Medulla oblongata (tissue), 1 donor: ENCODE results near the gene FAM180A.
"Not testable (repeated sequence)": the region's sequence is repeated elsewhere in the genome, so short reads cannot be mapped to it uniquely, and the experiment has no call there.

ENCODE experiments used
- DNase-seq: peaks from one replicate; pipeline ENCODE4 v3.0.0-alpha.2; 2015; ENCODE audit errors: extremely low spot score

Gene FAM180A

DNA sequence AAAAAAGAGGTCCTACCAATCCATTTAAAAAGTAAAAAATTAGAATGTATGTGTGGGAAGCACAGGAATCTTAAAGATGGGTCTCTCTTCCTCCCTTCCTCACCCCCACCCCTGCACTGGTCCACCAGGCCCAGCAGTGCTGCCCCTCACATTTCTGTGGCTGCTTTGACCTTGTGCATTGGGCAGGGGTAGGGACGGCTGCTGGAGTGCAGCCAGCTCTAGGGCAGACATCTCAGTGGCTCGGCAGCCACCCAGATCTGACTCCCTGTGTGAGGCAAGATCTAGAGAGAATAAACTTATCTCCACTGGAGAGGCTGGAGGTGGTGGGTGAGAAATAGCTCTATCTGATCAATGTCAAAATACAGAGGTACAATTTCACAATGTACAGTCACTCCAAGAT is 6.7 kb downstream of the FAM180A start:
- no peak for DNase-seq

DNA sequence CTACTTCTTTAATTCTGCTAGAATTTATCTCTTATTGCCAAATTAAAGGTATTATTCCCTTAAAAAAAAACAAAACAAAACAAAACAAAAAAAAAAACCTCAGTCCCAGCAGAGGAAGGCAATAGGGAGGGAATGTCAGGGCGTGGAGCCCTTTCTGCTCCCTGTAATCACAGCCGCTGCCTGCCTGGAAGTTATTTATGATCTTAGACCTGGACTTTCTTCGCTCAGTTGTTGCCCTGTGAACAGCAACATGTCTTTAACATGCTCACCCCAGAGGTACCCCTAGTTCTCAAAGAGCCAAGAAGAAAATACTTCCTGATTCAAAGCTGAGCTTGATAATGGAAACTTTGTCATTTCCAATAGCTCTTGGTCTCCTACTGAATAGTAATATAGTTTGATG is 7.7 kb downstream of the FAM180A start:
- no peak for DNase-seq

DNA sequence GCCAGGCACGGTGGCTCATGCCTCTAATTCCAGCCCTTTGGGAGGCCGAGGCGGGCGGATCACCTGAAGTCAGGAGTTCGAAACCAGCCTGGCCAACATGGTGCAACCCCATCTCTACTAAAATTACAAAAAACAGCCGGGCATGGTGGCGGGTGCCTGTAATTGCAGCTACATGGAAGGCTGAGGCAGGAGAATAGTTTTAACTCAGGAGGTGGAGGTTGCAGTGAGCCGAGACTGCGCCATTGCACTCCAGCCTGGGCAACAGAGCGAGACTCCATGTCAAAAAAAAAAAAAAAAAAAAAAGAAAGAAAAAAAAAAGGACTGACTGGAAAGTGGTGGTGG is 11.3 kb downstream of the FAM180A start:
- DNase-seq: not testable (repeated sequence)

DNA sequence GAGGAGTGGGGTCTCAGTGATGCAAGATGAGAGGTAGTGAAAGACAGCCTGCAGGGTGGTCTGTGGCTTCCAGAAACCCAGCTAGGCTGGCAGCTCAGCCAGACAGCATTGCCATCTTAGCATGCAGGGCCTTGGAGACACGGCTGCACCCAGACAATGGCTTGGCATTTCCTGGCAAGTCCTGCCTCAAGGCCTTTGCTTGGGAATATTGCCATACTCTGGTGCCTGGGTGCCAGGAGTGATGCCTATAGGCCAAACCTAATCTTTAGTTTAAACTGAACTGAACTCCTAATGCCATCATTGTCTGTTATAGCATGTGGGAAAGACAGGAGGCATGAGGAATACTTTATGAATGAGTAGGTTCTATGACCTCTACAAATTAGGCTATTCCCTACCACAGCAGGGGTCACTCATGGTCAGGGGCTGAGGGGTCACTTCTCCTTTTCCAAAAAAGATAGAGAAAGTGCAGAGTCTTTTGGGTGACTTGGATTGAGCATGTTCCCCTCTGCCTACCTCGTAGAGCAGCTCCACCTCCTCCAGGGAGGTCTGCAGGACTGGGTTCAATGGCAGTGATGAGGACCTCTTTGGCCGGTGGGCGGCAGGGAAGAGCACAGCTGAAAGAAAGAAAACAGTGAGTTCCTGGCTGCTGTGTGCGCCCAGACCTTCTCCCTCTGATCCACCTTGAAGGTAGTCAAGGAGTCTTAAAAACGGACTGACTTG is 11.9 kb downstream of the FAM180A start:
- no peak for DNase-seq

DNA sequence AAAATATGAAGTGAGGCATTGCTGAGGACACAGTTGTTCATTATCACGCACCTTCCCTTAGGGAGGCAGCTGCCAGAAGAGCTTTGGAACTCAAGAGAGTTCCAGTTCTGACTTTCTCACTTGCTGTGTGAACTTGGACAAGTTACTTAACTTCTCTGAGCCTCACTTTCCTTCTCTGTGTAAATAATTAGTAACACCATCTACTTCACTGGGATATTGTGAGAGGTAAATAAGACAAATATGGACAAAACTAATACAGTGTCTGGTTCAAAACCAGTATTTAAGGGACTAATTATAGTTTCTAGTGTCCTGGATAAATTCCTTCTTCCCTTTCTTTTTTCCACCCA is 14.3 kb downstream of the FAM180A start:
- DNase-seq: no peak

DNA sequence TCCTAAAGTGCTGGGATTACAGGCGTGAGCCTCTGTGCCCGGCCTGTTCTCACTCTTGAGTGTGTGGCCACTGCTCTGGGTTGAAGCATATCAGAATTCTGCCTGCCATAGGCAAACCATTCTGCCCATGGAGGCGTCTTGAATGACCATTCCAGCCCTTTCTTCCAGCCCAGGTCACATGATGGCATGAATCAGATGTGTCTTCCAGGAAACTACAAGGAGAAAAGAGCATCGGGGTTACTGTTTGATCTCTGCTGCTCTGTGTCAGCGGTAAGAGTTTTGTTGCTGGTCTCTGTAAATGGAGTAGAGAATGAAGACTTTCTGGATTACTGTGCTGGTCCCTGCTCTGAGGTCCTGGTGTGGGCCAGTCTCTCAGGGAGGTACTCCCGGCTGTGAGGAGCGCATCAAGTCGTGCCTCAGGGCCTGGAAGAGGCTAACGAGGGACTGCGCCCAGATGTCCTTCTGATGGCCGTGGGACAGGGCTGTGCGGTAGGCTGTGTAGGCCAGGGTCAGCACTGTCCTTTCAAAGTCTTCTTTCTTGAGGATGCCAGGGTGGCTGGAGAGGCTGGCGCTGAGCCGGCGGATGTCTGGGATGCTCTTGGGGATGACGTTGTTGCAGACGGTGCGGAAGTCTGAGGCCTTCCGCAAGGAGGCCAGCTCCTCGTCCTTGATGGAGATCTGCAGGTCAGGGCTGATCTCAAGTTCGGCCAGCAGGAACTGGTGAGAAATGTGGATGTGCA is 14.8 kb downstream of the FAM180A start:
- DNase-seq: no peak

DNA sequence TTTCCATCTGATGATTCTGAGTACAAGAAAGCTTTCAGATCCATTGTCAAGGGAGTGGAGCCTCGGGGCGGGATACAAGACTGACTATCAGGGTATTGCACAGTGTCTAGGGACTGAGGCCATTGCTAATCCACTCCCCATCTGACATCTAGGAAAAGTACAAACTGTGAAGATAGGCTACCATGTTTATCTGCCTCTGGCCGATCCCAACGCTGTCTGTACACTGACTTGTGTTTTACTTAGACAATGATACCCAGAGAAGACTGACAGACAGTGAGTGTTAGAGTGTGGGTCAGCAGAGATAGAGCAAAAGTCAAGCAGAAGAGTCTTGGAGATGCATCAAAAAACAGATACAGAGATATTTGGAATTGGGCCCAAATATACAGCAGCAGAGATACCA is 17.5 kb downstream of the FAM180A start:
- DNase-seq: no peak

DNA sequence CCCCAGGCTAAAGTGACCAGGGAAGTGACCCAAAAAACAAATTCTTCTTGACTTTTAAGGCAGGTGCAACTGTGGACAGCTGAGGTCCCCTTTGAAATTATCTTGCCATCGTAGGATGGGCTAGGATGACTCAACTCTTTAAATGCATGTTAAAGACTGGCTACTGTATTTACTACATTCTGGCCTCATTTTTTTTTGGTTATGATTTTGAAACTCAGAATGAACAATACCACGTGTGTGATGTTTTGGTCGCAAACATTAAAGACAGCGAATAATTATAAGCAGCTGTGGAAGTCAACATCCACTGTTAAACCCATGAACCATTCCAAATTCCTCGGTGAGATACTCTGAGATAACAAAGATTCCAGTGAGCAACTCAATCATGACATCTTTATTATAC is 19.4 kb downstream of the FAM180A start:
- DNase-seq: no peak

DNA sequence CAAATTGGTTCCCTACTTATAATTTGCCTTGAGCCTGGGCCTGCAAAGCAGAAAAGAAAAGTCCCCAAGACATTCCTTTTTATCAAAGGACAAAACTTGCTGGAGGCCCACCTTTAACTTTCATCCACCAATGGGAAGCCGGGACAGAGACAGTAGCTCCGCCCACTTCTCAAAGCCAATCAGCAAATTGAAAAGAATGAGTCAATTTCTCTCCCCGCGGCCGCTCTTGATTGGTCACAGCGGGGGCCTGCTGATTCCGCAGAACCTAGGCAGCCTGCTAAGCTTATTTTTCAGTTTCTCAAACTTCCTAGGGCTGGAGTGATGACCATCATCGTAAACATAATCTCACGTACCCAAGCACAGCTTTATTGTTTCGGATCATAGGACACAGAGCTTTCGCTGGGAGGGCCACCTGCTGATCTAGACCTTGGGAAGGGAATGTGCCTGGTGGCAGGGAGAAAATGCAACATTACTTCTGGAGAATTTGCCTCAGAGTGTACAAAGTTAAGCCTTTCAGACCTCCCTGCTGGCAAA is 20.4 kb downstream of the FAM180A start, which contains the start of gene SLC13A4:
Gene SLC13A4, minus strand, starts transcription at position 51 of the 534 bp plus-strand sequence. CDS start 690 bp downstream, outside the sequence.
- DNase-seq: no peak

DNA sequence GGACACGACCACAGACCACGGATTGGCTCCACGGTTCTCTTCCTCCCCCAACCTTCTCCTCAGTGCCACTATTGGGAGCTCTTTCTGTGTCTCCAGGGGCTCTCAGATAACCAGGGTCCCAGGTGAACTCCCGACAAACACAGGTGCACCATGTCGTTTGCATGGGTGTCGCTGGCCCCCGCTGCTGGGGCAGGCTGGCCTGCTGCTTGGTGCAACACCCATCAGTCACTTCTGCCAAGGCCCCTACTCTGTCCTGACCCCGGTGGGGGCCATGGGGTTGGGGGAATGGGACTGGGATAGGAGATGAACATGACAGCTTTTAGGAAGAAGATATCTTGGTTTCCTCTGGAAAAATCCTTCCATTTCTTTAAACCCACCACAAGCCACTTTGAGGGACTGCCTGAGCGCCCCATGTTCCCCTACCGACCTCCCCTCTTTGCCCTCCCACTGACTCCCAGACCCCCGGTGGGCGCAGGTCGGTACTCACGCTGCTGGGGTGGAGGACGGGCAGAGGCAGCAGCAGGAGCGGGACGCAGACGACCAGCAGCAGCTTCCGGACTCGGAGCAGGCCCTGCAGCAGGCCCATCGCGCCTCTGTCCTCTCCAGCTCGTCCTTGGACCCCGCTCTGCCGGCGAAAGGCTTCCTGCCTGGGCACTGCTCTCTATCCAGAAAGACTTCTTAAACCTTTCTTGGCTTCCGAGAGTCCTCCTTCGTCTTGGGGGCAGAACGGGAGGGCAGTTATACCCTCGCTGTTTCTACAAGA is 21.5 kb downstream of the FAM180A start:
- no peak for DNase-seq

DNA sequence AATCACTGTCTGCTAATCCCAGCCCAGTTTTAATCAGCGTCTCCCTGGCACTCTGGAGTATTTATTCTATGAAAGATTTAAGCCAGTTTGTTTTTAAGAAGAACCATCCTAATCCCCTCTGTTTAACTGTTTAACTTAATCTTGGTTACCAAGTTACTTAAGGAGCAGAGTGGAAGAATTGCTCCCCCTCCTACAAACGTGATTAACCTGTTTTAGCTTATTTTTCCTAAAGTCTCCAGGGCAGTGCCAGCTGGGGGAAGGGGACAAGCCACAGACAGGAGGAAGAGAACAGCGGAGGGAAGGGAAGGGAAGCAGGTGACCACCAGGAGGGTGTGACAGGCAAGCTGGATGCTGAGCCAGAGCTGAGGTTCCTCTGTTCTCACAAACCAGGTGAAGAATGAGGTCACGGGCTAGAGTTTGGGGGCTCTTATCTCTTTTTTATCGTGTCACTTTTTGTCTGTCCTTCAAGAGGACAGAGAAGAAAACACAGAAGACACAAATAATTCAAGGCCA is 22.3 kb downstream of the FAM180A start:
- no peak for DNase-seq

DNA sequence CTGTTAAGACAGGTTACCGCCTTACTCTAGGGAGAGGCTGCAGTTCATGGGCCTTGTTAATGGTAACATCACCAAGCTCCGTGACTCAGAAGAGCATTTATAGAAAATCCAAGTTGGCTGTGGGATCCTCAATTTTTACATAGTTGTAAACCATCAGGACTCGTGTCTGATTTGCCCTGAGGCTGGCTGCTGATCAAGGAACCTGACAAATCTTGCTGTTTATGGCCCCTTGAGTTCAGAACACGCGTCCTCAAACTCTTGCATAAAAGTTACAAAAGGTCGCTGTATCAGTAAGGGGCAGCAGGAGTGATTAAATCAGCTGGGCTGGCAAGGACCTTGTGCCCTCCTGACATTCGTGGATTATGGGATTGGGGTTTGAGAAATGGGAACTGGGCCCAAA is 25.2 kb downstream of the FAM180A start:
- DNase-seq: no peak

DNA sequence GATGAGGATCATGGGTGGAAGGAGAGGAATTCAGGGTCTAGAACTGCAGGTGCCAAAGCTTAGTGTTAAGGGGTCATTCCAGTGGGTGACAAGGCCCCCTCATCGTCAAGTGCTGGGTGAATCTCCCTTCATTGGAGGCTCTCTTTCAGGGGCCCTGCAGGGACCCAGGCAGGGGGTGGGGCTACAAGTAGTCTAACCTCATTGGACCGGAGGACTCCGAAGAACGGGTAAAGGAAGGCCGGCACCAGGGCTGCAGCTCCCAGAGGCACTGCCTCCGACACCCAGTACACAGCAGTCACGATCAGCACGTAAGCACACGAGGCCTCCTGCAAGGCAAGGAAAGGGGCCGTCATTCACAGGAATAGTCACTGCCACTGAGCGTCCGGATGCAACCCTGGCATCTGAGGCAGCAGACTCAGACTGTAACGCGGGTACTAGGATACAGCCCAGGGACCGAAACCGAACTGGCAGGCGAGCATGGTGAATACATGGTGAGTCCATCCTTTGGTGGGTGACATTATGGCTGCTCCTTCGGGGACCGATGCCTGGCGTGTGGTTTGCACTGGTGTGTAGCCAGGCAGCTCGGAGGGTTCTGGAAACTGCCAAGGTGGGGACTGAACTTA is 27.3 kb downstream of the FAM180A start:
- no peak for DNase-seq

DNA sequence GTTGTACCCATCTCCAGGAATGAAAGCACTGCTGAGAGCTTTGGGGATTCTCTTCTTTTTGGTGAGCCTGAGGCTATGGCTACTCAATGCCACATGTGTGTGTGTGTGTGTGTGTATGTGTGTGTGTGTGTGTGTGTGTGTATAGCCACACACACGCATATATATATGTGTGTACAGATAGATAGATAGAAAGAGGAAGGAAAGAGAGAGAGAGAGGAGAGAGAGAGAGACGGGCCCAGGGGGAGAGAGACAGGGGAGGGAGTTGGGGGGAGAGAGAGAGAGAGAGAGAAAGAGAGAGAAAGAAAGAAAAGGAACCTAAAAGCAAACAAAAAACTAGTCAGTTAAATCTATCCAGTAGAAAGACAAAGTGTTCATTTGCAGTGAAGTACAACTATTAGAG is 28.9 kb downstream of the FAM180A start:
- DNase-seq: no peak

DNA sequence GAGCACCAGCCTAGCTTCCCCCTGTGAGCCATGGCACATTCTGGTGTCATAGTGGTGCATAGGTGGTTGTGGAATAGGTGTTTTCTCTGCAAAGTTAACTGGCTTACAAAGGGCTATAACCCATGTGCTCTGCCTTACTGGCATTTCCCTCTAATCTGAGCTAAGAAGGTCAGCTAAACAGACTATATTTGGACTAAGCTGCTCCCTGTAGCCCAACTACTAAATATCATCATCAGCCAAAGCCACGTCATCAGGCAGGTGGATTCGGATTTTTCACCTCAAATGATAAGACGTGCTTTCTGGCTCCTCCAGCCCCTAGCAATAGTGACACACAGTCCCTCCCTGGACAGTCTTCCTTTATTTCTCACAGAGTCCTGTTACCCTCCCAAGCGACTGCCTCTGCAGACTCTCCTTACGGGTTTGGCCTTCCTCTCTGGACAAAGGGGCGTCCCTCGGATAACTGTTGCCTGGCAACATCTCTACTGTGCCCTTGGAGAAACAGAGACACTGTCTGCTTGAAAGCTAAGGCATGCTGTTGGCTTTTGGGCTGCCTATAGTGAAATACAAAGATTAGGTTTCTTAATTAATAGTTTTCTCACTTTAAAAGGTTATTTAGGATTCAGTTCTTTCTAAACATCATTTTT is 29.7 kb downstream of the FAM180A start:
- DNase-seq: no peak

DNA sequence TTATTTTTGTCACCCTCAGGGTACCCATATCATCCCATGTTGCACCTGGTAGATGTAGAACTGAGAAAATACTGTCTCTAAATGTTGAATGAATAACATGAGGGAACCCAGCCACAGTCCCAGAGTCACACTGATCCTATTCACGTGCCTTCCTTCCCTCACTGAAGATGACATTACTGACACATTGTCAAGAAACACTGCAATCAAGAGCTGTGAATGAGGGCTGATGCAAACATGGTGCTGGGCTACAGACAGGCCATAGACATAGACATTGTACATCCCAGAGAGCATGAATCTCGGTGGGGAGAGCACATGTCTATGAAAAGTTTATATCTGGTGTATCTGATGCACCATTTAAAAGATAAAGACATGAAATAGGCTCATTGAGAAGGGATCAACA is 30.4 kb downstream of the FAM180A start:
- DNase-seq: no peak

DNA sequence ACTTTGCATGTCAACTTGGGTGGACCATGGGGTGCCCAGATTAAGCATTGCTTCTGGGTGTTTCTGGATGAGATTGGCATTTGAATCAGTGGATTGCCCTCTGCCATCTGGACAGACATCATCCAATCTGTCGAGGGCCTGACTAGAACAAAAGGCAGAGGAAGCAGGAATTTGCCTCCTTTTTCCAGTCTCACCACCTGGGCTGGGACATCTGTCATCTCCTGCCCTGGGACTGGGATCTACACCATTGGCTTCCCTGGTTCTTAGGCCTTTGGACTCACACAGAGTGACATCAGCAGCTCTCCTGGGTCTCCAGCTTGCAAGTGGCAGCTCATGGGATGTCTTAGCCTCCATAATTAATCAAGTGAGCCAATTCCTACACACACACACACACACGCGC is 30.9 kb downstream of the FAM180A start:
- DNase-seq: no peak

DNA sequence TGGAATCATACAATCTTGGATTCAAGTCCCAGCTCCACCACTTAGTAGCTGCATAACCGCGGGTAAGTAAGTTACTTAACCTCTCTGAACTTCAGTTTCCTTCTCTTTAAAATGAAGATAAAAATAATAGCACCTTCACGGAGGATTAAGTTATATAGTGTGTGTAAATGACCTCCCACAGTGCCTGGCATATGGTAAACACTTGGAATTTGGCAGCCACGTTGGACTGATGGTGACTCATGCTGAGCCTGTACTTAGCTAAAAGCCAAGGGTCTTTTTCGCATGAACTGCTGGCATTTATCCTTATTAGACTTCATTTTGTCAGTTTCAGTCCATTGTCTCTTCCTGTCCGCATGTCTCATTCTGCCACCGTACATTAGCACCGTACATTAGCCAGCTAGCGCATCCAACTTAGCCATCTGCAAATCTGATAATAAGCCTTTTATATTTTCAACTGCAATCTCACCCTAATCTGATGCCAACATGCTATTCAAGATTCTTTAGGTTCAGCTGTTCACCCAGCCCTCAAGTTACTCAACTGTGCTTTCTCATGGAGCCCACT is 31.9 kb downstream of the FAM180A start:
- DNase-seq: no peak

DNA sequence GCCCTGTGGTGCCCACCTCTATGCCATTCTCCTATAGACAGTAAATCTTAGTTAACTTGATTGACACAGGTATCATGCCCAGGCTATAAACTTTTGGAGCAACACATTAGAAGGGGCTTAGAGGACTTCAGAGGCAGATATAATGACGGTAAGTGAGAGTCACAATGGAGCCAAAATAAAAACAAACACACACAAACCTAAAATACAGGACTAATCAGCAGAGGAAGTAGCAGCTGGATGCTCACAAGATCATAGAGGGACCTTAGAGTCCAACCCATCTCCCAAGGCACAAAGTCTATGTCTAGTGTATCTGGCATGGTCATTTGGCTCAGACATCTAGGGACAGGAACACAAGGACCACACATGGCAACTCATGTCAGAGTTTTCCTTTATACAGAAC is 32.9 kb downstream of the FAM180A start:
- no peak for DNase-seq

DNA sequence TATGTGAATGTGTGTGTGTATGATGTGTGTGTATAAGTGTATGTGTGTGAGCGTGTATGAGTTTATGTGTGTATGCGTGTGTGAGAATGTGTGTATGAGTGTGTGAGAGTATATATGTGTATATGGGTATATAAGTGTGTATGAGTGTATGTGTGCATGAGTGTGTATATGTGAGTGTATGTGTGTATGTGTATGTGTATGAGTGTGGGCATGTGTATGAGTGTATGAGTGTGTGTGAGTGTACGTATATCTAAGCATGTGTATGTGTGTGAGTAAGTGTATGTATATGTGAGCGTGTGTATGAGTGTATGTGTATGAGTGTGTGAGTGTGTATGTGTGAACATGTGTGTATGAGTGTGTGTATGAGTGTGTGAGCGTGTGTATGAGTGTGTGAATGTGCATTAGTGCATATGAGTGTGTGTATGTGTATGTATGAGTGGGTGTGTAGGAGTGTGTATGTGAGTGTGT is 33.5 kb downstream of the FAM180A start:
- no peak for DNase-seq

DNA sequence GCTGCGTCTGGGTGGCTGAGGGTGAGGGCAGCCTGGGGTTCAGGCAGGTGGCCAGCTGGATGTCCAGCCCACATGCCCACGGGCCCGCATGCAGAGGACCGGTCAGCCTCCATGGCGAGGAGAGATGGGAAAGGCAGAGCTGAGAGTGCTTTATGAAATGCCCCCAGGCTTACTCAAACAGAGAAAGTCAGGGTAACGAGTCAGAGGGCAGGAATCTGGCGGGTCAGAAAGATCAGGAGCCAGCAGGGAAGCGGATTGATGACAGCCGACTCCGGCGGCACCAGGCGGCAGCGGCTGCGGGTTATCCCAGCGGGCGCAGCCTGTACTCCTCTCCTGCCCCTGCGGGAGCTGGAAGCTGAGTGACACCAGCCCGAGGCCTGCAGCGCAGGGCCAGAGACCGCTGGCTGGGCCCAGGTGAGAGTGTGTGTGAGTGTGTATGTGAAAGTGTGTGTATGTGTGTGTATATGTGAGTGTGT is 34.0 kb downstream of the FAM180A start:
- DNase-seq: no peak
